HPDE6-E6E7 (cell line): ENCODE results near the gene TRPC6.

ENCODE experiments used
- DNase-seq: peaks from one replicate; pipeline ENCODE4 v3.0.0; 2011; ENCODE audit warnings: missing footprints; ENCODE audit errors: extremely low spot score

The TRPC6 gene

DNA sequence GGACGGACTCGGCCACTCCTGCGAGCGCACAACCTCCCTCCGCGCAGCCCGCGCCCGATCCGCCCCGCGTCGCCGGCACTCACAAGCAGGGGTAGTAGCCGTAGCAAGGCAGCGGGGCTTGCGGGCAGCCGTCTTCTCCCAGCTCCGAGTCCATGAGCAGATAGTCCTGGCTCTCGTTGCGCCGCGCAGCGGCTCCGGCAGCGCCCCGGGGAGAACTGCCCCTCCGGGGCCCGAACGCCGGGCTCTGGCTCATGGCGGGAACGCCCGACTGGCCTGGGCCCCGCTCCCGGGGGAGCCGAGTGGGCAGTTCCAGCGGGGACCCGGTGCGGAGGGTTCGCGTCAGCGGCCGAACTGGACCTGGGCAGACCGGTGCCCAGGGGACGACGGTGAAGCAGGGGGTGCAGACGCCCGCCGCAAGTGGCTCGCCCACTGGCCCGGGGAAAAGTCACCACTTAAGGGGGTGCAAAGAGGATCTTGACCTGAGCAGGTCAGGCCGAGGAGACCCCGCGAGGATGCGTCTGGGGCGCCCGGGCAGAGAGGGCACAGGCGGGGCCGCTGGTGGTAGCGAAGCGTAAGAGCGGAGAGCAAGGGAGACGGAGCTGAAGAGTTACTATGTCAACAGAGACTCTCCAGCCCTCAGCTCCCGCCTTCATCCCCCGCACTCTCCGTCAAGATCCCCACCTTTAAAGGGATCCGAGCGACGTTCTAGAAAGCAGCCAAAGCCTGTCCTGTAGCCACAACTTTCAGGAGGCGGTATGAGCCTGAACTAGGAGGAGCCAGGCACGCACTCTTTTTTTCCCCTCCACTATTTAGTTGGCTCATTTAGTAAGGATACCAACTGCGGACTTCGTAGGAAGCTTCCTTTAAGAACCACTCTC, at the start of gene TRPC6:
Gene TRPC6 (minus strand): TSS at position 757 of the 878 bp plus-strand sequence. CDS start 504 bp downstream, at position 253.
- DNase-seq = peak; percentile 22

DNA sequence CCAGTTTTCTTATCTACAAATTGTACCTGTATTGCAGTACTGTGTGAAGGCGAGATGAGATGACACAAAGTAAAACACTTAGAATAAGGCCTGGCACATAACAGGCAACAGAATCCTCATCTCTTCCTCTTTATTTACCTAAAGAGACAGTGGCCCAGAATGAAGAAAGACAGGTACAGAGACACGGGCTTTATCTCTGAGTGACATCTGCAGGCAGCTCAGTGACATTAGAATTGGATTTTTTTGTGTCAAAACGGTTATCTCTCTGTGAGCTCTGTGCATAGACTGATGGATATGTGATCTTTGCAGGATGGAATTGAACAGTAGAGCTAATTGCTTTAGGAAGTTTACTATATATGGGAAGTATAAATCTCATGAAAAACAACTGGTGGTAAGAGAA, 36.2 kb upstream of the TRPC6 start:
- no peak for DNase-seq

DNA sequence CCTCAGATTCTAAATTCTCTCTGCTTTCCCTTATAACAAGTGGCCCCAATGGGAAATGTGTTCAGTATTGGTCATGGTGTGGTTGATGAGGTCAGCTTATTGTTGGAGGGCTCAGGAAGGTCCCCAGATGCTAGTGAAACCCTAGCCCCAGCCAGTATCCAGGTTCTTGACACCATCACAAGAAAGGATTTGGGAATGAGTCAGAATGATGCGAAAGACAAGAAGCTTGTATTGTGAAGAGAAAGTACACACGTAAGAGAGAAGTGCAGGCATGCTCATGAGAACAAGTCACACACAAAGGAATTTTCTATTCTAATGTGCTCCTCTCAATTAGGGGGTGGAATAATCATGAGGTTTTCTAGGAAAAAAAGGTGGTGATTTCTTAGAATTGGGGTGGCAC, 34.9 kb upstream of the TRPC6 start:
- DNase-seq = peak; percentile 76

DNA sequence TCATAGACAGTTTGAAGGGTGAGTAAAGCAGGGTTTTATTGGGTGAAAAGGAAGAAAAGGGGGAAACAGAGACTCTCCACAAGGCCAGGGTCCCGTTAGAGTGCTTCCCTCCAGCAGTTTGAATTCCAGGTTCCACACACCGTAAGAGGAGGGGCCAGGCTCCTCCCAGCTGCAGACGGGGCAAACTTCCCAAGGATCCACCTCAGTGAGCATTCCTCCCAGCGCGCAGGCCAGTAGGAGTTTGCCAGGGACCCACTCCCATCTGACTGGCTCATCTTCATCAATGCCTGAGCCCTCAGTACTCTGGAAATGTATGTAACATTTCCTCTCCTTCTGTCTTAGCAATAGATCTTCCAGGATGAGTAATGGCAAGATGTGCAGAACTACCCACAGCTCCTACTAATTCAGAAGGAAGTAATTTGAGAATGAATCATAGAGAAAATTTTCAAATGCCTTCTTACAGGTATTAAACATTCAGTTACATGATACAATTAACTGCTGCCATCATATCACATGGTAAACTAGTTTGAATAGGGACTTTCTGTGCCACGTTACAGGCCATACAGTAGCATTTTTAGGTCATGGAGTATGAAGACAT, 34.0 kb upstream of the TRPC6 start:
- peak; percentile 81 for DNase-seq

DNA sequence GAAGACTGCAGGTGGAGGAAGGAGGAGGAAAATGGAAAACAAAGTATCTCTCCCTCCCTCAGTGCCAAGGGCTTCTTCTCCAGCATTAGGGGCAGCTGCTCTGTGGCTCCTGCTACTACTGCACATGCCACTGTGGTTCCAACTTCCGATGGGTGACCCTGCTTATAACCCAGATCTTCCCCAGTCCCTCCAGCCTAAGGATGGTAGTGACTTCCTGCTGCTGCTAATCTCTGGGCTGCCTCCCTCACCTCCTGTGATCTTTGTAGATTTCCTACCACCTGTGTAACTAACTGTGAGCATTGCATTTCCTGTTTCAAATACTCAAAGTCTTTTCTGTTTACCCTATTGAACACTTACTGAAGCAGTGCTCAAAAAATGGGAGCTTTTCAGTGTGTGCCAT, 28.7 kb upstream of the TRPC6 start:
- DNase-seq = no peak

- DNase-seq = no peak
These were observed 17.1 kb upstream of the TRPC6 start for GRCh38 chr11:101600924-101601323.

GRCh38 chr11:101586965-101587364, 3.2 kb upstream of the TRPC6 start:
- DNase-seq = no peak

DNA sequence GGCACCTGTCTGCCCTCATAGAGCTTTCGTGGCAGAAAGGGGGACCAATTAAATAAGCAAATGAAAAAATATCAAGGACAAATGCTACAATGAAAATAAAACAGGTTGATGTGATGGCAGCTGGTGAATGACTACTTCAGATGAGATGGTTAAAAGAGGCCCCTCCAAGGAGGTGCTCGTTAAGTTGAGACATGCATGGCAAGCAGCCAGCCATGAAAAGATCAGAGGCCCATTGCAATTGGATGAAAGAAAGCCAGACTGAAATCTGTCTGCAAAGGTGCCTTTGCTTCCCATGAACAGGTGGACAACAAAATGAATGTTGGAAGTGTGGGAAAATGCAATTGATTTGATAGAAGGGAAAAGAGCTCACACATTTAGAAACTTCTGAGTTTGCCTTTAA, 848 bp upstream of the TRPC6 start:
- DNase-seq = no peak

- no peak for DNase-seq
These were observed 315 bp upstream of the TRPC6 start for GRCh38 chr11:101584129-101584515.

GRCh38 chr11:101582989-101583250, 887 bp downstream of the TRPC6 start:
- DNase-seq = no peak

GRCh38 chr11:101582236-101582988, 1.4 kb downstream of the TRPC6 start:
- peak; percentile 50 for DNase-seq

- DNase-seq = no peak
These were observed 6.3 kb downstream of the TRPC6 start for GRCh38 chr11:101577461-101577860.

DNA sequence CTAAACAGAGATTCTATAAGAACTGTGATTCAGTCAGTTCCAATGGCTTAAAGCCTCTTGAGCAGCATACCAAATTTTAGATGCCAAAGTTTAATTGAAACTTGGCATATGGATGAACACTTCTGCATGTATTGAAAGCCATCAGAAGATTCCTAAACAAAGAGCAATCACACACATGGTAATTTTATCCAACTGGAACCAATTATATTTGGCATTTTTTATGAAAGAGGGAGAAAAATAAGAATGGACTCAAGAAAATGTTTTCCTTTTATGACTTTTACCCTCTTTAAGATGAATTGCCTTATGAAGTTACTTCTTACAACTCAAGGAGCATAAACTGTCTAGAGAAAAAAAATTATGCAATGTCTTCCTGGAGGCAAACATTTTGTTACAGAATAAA, 7.4 kb downstream of the TRPC6 start:
- DNase-seq = no peak

- no peak for DNase-seq
These were observed 8.9 kb downstream of the TRPC6 start for GRCh38 chr11:101574886-101575285.

DNA sequence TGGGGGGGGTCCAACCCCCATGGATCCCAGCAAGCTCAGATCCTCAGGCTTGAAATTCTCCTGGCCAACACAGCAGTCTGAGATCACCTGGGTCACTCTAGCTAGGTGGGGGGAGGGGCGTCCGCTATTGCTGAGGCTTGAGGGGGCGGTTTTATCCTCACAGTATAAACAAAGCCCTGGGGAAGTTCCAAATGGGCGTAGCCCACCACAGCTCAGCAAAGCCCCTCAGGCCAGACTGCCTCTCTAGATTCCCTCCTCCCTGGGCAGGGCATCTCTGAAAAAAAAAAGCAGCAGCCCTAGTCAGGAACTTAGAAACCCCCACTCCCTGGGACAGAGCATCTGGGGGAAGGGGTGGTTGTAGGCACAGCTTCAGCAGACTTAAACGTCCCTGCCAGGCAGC, 16.7 kb downstream of the TRPC6 start:
- DNase-seq = no peak

GRCh38 chr11:101566626-101567025, 17.2 kb downstream of the TRPC6 start:
- DNase-seq = no peak

GRCh38 chr11:101563166-101563565, 20.6 kb downstream of the TRPC6 start:
- DNase-seq = no peak

DNA sequence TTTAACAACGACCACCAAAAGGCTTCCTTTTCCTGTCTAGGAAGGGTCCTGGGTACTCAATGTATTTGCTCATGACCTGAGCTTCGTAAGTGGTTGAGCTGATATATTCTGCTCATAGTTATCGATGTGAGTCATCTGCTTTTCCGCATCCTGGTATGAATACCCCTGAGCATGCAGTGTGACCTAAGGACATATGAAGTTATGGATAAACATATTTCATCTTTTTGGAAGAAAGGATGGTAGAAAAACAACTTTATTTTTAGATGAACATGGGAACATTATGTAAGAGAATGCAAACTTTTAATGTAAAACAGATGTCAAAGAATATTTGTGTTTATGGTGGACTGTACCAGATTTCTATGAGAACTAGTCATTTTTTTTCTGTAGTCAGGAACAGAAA, 28.4 kb downstream of the TRPC6 start:
- no peak for DNase-seq

- no peak for DNase-seq
These were observed 29.9 kb downstream of the TRPC6 start for GRCh38 chr11:101553891-101554292.

GRCh38 chr11:101552888-101553287, 30.9 kb downstream of the TRPC6 start:
- no peak for DNase-seq

DNA sequence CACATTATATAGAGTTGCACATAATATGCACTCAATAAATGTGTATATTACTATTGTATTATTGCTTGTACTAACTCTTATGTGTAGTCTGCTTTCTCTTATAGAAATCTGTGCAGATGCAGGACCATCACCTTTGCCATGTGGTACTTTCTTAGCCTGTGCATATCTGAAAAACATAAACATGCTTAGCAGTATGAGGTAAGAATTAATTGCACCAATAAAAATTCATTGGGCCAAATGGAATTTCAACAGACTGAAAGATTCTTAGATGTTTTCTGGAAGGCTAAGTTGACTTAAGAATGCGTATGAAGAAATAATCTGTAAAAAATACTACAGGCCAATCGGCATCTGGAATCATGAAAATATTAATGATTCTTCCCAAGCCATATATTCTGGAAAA, 55.3 kb downstream of the TRPC6 start:
- DNase-seq = no peak

GRCh38 chr11:101523634-101524260, 60.1 kb downstream of the TRPC6 start:
- DNase-seq = no peak
